Ureter (tissue), 1 donor: ENCODE measurements around the gene ADA. TPM values are rescaled to one million over a fixed set of nuclear protein-coding genes. Genes with fewer than 3 reads are reported as not detected.

ENCODE experiments used
- DNase-seq: peaks from one replicate; pipeline ENCODE4 v3.0.0-alpha.2; 2020; ENCODE audit warnings: low spot score
- total RNA-seq: library from RNA; stranded (reverse); gene quantifications from one replicate; pipeline ENCODE4 v1.2.4, GENCODE V29; 2023
- donor health status: DM: yes; HTN: yes; CAD: no.

ADA gene
- total RNA-seq, 1 donor from 2014 or later: 3.6 TPM

GRCh38 chr20:44580581-44581268 lies 70.8 kb downstream of the ADA start:
- DNase-seq: no peak

- DNase-seq: no peak
Observed at GRCh38 chr20:44579313-44580081, 72.0 kb downstream of the ADA start.

GRCh38 chr20:44576297-44576696 lies 75.2 kb downstream of the ADA start:
- no peak for DNase-seq

GRCh38 chr20:44574372-44574771 lies 77.1 kb downstream of the ADA start:
- no peak for DNase-seq

GRCh38 chr20:44573501-44573869 lies 78.0 kb downstream of the ADA start:
- no peak for DNase-seq

GRCh38 chr20:44572551-44573500 lies 78.7 kb downstream of the ADA start:
- DNase-seq: no peak

- no peak for DNase-seq
Observed at GRCh38 chr20:44571362-44571988, 80.0 kb downstream of the ADA start.

- no peak for DNase-seq
Observed at GRCh38 chr20:44570367-44570766, 81.1 kb downstream of the ADA start.

Other genes with a start within 250 kb of the ADA start
- gene TTPAL, start 175.8 kb downstream of the ADA start, total RNA-seq: 25.5 TPM
- 93.1 TPM for gene SERINC3, start 129.6 kb downstream of the ADA start, total RNA-seq
- gene PKIG, start 69.1 kb downstream of the ADA start, total RNA-seq: 95.0 TPM
- gene CCN5, start 63.7 kb upstream of the ADA start, total RNA-seq: 1.1 TPM
- gene KCNK15, start 94.2 kb upstream of the ADA start, total RNA-seq: 3.4 TPM
- gene RIMS4, start 158.8 kb upstream of the ADA start, total RNA-seq: 0.44 TPM
- gene YWHAB, start 234.0 kb upstream of the ADA start, total RNA-seq: 314 TPM